NCI-H446 treated with DMSO at 0.1 percent for 48 hours (cell line): ENCODE results near the gene RAD51B.

Source experiments
- DNase-seq: peaks from one replicate; lab custom pipeline; 2025; lab: John Stamatoyannopoulos, UW

The RAD51B gene

DNA sequence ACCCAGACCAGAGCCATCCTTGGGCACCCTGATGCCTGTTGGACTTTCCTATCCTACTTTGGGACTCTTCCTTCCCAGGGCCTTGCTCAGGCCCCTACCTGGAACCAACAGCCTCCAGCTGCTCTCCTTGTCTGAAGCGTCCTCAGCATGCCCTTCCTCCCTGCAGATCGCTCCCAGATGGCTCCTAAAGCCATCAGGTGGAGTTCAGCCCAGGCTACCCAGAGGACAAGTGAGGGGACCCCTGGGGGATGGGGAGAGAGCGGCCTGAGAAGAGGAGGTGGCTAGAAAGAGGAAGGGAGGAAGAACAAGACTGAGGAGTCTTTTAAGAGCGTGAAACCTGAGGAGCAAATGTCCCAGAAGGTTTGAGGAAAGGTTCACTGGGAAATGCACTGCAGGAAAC lies 736.7 kb downstream of the RAD51B start:
- DNase-seq = no peak

DNA sequence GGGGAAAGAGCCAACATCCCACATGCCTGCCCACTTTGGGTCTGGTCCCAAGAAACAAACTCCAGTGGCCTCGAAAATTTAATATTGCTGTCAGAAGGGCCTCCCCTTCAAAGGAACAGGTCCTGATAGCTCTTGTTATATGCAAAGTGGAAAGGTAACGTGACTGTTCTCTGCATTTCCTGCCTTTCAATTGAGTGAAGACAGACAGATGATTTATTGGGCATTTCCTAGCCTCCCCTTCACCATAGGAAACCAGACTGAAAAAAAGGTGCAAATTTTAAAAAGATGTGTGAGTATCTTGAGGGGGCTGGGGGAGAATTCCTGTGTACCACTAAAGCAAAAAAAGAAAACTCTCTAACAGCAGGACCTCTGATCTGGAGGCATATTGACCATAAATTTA lies 738.1 kb downstream of the RAD51B start:
- DNase-seq = no peak

DNA sequence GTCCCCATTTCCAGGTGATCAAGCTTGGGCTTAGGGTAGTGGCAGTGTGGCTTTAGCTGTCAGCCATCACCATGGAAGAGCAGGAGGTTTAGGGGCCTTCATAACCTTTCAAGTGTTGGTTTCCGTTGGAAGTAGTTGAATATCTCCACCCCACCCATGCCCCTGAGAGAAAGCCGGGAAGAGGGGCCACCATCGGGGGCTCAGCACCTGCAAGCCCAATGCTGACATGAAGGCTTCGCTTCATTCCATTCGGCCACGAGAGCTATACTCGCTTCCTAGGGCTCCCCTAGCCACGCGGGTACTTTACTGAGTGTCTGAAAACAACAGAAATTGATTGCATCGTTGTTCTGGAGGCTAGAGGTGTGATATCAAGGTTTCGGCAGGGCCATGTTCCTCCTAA lies 738.5 kb downstream of the RAD51B start:
- DNase-seq = no peak

DNA sequence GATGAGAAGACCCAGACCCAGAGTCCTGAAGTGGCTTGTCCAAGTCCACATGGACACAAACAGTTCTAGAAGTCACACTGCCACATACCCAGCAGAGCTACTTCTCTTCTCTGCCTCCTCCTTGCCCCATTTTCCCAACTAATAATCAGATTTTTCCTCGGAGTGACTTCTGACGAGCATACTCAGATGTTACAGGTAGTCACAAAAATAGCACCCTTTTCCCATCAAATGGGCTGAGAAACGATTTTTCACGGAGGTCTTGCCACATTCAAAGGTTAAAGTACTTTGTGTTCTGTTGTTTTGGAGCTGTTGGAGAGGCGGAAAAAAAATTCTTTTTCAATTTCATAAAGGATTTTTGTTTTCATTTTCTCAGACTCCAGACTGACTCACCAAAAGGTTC lies 740.4 kb downstream of the RAD51B start:
- no peak for DNase-seq

DNA sequence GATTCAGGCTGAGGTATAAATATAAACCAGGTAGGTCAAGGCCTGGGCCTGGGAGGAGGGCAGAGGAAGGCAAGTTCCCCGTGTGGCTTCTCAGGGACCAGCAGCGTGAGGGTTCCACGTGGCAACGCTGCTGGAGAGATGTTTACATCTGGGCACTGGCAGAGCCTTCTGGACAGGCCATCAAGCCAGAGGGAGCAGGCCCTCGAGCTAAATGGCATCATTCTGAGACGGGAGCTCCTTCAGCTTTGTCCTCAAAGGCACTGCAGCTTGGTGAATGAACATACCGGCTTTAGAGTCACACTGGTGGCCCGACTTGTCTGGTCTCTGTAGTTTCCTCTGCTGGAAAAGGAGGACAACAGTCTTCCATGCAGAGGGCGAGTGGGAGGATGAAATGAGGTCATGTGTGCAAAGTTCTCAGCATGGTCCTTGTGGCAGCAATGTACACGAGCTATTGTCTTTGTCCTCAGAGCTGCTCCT lies 742.0 kb downstream of the RAD51B start:
- DNase-seq = no peak

DNA sequence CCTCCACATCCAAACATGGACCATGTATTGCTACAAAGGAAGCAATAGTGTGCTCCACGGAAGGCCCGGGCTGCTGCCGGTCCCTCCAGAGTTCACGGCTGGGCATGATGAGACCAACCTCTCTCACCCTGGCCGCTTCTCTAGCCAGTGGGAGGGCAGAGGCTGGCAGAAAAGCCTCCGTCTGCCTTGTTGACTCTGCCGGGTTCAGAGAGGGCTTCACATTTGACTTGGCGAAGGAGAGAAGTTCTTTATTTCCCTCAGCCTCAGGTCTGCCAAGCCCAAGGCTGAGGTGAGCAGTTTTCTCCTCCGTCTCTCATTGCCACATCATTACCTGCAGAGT lies 743.3 kb downstream of the RAD51B start:
- DNase-seq = no peak

DNA sequence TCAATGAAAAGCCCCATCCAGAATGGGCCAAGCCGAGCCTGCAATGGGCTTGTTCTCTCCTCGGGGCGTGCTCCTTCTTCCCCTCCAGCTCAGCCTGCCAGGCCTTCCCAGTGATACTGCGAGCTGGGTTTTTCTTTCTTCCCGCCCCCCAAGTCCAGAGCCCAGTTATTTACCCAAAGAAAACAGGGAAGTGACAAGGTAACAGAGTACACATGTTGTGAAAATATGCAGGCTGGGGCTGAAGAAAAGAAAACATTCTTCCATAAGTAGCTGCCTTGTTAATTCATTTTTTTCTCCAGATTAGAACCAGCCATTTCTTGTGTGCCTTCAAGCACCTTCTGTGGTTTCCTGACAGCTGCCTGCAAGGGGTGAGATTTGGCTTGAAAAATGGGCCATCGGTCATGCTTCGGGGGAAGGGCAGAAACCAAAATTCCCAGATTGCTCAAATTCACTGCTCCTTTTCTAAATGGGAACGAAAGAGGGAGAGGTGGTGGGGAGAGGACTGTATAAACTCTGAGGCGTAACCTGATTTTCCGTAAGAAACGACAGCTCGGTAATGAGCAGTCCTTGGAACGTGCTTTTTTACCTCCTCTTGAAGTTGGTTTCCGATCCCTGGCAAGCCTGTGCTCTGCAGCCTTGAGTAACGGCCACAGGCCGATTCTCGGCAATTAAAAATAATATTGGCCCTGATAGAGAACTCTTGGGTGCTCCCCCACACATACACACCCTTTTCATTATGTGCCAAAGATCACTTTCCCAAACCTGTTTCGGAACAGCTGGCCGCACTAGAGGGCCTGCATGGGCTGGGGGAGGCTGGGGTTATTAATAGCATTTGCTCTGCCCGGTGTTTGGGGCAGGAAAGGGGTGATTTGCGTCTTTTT lies 743.9 kb downstream of the RAD51B start:
- no peak for DNase-seq

DNA sequence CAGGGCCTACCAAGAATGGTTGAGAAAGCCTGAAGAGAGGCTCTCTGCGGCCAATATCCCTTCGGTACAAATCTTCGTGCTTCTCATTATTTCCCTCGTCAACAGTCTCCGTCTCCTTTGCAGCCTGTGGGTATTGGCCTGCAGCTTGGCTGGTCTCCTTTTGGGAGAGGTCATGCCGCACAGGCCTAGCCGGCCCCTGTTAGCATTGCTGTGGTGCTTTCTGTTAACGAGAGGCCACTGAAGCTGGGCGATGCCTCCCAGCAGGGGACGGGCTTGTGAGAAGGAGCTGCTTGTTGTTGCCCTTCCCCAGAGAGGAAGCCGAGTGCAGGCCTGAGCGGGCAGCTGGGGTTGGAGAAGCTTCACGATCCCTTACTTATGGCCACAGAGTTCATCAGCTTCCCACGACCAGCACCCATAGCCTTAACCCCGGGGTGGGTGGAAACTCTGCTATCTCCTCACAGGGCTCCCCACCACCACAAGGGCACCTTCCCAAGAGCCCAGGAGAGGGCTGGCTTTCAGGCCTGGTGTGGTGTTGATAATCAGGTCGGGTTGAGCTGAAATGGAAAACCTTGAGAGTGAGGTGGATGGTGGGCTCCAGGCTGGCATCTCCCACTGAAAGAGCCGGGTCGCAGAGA lies 744.7 kb downstream of the RAD51B start:
- DNase-seq = no peak

DNA sequence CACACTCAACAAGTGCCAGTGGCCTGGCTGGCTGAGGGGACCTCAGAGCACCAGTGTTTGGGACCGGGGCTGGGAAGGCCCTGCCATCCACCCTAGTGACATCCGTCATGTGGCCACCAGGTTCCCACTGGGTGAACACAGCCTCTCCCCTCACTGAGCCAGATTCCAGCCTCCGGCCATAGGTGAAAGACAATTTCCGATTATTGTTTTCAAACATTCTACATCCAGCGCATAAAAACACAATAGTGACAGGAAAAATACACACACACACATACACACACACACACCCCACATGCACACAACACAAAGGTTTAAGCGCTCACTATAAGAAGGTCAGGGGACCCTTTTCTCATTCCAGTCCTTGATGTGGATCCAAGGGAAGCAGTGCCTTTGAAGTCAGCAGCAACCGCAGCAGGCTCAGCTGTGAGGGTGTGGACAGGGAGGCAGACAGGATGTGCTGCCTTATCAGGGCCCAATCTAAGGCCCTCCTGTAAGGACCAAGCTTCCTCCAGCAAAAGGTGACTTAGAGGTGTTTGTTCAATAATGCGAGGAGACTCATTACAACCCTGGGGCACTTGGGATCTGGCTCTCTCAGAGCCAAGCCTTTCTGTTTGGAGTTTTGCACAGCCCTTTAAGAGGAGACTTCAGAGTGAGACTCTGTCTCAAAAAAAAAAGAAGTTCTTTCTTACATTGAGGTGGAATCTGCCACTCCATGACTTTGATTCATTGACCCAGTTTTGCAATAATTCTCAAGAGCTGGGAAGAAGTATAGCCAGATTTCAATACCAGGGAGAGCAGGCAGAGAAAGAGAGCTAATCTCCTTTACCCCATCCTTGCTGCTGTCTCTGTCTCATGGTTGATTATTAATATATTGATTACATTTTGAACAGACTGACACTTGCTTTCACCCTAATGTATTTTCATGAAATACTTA lies 745.5 kb downstream of the RAD51B start:
- no peak for DNase-seq

DNA sequence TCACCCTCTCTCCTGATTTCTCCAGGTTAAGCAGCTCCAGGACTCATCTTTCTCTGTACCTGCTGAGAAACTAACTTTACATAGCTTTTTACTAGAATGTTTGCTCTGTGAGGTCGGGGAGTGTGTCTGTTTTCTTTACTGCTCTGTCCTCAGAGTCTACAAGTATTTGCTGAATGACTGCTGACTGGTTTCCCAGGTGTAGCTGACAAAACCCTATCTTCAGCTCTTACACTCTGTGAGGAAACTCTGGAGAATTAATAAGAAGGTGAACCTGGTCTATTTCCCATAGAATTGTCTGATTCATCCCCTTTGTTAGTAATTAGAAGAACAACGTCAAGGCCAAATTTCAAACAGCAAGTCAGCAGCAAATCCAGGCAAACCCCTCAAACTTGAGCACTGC lies 746.5 kb downstream of the RAD51B start:
- DNase-seq = no peak

DNA sequence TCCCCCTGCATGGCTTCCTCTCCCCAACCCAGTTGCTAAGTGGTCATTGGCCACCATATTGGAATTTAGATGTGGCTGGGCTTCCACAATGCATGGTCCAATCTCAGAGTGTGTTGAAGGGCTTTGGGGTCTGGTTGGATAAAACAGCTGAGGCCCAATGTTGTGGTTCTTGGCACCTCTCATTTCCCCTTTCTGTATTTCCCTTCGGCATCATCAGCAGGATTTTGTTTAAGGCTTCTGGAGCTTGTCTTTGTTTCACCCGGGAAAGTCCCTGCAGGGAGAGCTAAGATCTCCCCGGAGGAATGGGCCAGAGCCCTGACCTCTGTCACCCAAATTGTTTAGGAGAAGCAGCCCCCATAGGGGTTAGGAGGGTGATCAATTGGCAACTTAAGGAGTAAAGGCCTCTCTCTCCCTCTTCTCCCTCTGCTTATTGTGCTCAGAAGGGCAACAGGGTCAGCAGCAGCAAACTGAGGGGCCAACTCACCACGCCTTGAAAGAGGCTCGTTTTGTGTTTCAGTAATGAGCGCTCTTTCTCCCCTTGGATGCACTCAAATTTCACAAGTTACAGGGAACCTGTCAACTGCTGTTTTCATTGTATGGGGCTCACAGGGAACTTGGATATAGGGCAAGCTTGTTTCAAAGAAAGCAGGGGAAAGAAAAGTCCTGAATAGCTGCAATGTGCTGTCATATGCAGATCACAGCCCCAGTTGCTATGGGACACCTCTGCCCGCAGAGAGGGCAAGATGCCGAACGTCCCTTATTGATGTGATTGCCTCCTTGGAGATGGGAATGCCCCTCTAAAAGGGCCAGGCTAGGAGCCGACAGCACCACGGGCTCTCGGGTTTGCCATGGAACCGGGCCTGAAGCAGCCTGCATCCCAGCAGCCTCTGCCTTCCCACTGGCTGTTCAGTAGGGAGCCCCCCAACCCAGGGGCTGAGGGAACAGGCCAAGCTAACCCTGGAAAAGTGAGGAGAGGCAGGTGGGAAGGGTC lies 749.6 kb downstream of the RAD51B start:
- DNase-seq = no peak

DNA sequence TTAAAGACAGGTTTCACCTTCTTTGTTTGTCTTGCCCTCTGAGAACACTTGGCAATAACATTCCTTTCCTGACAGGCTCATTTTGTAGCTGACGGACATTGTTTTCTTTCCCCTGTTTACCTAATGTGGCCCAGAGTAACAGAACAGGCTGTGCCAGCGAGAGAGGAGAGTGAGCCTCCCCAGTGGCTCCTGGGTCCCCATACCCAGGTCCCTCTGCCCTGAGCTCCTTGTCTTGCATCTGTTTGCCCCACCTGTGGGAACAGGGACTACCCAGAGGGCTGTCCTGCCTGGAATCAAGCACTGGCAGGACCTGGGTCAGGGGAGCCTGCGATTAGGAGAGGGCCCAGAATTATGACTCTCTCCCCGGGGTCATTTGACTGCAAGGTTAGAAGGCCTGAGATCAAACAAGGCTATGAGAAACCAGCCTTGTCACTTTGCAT lies 750.4 kb downstream of the RAD51B start:
- DNase-seq = no peak

DNA sequence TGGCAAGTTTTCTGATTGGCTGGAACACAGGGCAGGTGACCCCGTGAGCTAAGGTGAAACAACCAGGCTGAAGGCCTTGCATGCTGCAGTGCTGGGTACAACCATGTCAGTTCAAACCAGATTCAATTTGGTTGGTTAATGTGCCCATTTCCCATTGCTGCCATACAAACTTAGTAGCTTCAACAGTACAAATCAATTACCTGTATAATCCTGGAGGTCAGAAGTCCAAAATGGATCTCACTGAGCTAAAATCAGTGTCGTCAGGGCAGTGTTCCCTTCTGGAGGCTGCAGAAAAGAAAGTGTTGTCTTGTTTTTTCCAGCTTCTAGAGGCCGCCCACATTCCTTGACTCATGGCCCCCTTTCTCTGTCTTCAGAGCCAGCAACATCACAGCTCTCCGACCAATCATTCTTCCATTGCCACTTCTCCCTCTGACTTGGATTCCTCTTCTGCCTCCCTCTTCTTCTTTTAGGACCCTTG lies 751.6 kb downstream of the RAD51B start:
- DNase-seq = no peak

DNA sequence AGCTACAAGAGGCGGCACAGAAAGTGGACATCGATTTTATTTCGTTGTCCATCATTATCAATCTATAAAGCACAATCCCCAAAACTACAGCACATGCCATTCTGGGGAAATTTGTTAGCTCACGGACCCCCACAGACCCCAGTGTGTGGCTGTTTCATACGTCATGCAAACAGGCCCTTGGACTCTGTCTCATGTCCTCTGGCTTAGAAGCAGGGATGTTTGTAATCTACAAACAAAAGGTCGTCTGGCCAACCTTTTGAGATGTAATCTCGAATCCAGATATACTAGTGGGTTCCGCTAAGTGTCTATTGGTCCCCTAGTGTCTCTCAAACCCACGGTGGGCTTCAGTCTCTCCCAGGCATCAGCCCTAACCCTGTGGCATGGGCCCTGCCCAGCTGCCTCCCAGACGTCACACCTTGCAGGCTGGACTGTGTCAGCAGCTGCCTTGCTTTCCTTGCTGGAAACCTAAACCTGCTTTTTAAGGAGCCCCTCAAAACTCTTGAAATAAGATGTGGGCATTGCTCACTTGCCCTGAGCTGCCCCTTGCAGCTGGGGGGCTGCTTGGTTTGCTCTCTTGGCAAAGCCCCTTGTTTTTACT lies 752.4 kb downstream of the RAD51B start:
- no peak for DNase-seq

DNA sequence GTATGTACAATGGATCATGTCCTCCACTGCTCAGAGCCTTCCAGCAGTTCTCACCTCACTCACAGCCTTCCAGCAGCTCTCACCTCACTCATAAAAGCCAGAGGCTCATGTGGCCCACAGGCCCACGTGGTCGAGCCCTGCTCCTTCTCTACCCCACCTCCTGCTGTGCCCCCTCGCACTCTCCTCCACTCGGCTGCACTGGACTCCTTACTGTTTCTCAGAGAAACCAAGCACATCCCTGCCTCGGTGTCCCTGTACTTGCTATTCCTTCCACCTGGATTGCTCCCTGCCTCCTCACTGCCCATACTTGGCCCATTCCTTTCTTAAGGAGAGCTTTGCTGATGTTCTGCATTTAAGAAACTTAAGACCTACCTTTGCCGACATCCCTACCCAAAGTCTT lies 753.5 kb downstream of the RAD51B start:
- no peak for DNase-seq

DNA sequence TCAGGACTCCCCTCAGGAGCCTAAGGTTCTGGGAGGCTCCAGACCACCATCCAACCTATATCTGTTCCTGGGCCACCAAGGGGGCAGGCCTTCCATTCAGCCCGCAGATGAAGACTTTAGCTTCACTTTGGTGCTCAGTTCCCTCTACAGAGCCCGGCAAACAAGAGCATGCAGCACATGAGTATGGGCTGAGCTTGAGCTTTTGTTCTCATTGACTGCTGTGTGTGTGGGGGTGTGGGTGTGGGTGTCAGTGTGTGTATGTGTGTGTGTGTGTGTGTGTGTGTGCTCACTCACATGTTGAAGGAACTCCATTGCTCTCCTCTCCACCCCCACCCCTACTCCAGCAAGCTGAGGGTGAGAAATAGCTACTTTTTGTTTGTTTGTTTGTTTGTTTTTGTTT lies 754.1 kb downstream of the RAD51B start:
- no peak for DNase-seq

DNA sequence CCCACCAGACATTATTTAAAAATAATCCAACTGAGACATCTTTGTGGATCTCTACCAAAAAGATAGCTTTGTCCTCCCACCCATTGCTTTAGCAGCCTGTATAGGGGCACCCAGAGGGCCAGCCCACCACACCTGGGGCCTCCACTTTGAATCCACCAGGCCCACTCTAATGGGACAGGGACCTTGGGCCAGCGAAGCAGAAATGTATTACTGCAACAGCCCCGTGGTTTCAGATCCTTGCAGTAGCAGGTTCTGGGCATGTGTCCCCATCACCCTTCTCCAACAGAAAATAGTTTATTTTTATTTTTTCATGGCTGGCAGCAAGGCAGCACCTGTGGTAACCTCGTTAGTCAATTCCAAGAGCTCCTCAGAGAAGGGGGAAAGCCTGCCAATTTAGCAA lies 754.9 kb downstream of the RAD51B start:
- no peak for DNase-seq

DNA sequence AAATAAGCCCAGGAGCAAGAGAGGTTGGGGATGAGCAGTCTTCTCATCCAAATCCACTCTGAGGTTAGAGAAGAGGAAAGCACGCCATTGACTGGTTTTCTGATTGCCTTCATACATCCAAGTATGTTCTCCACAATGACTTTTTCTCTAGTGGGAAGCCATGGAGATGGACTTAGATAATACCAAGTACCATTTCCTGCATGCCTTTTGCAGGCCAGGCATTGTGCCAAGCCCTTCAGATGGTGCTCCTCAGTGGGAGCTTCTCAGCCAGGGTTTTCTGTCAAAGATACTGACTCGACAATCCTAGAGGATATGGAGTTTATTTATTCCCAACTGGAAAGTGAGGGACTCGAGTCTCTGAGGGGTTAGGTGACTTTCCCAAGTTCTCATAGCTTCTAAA lies 755.3 kb downstream of the RAD51B start:
- no peak for DNase-seq

DNA sequence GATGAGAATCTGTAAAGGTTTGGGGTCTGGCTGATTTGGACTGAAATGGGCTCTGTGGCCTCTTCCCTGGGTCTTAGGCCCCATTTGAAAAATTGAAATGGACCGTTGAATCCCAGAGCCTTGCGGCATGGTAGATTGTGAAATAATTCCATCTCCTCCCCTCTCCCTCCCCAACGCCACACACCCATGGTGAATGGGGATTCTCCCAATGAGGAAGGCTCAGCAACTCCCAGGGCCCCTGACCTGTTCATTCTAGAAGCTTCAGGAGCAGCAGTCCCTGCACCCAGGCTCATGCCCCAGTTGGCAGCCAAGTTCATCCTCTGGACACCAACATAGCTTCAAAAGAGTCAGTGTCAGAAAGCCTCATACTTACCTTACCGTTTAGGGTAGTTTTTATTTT lies 755.8 kb downstream of the RAD51B start:
- DNase-seq = no peak

DNA sequence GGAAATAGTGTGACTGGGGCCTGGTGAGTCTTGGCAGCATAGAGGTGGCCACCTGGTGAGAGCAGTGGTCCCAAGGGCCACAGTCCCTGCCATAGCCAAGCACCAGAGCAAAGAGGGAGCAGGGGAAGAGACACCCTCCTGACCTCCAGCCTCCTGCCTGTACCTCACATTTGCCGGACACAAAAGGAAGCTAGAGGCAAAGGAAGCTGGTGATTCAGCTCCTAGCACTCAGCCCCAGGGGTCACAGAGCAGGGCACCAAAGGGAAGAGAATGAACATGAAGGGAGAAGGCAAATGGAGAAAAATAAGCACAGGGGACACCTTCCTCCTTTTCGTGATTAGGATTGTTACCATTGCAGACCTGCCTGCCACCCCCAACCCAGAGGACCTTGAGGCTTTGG lies 756.5 kb downstream of the RAD51B start:
- DNase-seq = no peak
